DND-41 (cell line): ENCODE data around the gene NEGR1.

Experiments
- EZH2 ChIP-seq: IDR thresholded peaks from 3 replicates; pipeline ENCODE4 v1.6.1; 2012; ENCODE audit warnings: borderline replicate concordance, low read depth, mild to moderate bottlenecking, moderate library complexity, low read length, inconsistent platforms; ENCODE audit not compliant: severe bottlenecking
- TF ChIP-seq, protein P1 (sequence below): IDR thresholded peaks from 2 replicates; pipeline ENCODE4 v1.5.1; 2012; ENCODE audit warnings: borderline replicate concordance, low read length, moderate library complexity, mild to moderate bottlenecking; ENCODE audit not compliant: poor library complexity, severe bottlenecking; ENCODE audit errors: extremely low read depth

DNA sequence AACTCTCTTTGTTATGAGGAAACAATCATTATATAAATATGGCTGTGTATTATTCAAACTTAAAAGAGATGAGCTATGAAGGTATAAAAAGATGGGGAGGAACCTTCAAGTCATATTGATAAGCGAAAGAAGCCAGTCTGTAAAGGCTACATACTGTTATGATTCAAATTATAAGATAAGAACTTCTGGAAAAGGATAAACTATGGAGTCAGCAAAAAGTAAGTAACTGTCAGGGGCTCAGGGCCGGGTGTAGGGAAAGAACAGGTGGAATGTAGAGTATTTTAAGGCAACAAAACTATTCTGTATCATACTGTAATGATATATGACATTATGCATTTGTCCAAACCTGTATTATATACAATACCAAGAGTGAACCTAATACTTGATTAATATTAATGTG is 628.4 kb downstream of the NEGR1 start:
- TF ChIP-seq, protein P1, sequence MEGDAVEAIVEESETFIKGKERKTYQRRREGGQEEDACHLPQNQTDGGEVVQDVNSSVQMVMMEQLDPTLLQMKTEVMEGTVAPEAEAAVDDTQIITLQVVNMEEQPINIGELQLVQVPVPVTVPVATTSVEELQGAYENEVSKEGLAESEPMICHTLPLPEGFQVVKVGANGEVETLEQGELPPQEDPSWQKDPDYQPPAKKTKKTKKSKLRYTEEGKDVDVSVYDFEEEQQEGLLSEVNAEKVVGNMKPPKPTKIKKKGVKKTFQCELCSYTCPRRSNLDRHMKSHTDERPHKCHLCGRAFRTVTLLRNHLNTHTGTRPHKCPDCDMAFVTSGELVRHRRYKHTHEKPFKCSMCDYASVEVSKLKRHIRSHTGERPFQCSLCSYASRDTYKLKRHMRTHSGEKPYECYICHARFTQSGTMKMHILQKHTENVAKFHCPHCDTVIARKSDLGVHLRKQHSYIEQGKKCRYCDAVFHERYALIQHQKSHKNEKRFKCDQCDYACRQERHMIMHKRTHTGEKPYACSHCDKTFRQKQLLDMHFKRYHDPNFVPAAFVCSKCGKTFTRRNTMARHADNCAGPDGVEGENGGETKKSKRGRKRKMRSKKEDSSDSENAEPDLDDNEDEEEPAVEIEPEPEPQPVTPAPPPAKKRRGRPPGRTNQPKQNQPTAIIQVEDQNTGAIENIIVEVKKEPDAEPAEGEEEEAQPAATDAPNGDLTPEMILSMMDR, result no peak
- TF ChIP-seq EZH2, result no peak
